Liver (tissue), 9 donors: Measurements from ENCODE around the gene KRTAP5-10. TPM values are rescaled to one million over a fixed set of nuclear protein-coding genes. Genes with fewer than 3 reads are reported as not detected.

Source experiments
- DNase-seq: peaks from one replicate; pipeline ENCODE4 v3.0.0-alpha.2; 2017; ENCODE audit warnings: low spot score
- H3K27ac ChIP-seq, 2 donors: one replicate each; pipeline ENCODE4 v1.7.0; 2013; ENCODE audit warnings: inconsistent platforms in 2 of 2, low read length in 2 of 2, control low read depth in 1 of 2, low read depth in 1 of 2, mild to moderate bottlenecking in 1 of 2
- H3K27me3 ChIP-seq, 4 donors: one replicate each; pipeline versions ENCODE4 v1.6.1 to v1.7.0; 2013; ENCODE audit warnings: low read length in 3 of 4, inconsistent platforms in 1 of 4, mild to moderate bottlenecking in 1 of 4, moderate library complexity in 1 of 4; ENCODE audit not compliant: control insufficient read depth in 4 of 4, insufficient read depth in 4 of 4
- H3K36me3 ChIP-seq, 4 donors: one replicate each; pipeline versions ENCODE4 v1.6.1 to v1.7.0; 2013; ENCODE audit warnings: low read length in 3 of 4, mild to moderate bottlenecking in 3 of 4, low read depth in 1 of 4, moderate library complexity in 1 of 4; ENCODE audit not compliant: control insufficient read depth in 4 of 4, insufficient read depth in 3 of 4
- H3K4me1 ChIP-seq, 4 donors: one replicate each; pipeline versions ENCODE4 v1.6.1 to v1.7.0; 2013; ENCODE audit warnings: low read length in 3 of 4, mild to moderate bottlenecking in 3 of 4, moderate library complexity in 1 of 4; ENCODE audit not compliant: control insufficient read depth in 4 of 4, insufficient read depth in 4 of 4
- H3K4me3 ChIP-seq, 3 donors: one replicate each; pipeline versions ENCODE4 v1.6.1 to v1.7.0; 2013; ENCODE audit warnings: low read length in 3 of 3, control low read depth in 1 of 3, low read depth in 1 of 3, mild to moderate bottlenecking in 1 of 3
- H3K9ac ChIP-seq, 2 donors: one replicate each; pipeline ENCODE4 v1.7.0; 2013; ENCODE audit warnings: low read length in 2 of 2, mild to moderate bottlenecking in 2 of 2, moderate library complexity in 2 of 2, control low read depth in 1 of 2, low read depth in 1 of 2
- H3K9me3 ChIP-seq, 4 donors: one replicate each; pipeline versions ENCODE4 v1.6.1 to v1.7.0; 2013; ENCODE audit warnings: low read length in 3 of 4; ENCODE audit not compliant: control insufficient read depth in 4 of 4
- ATF3 ChIP-seq: IDR thresholded peaks from 2 replicates; pipeline ENCODE4 v1.6.1; 2016; ENCODE audit warnings: antibody characterized with exemption
- CTCF ChIP-seq: fragments of 150-350 bp; IDR thresholded peaks from 2 replicates; pipeline ENCODE4 v1.5.1; 2017; ENCODE audit warnings: improper control_type of control experiment, low read depth, low read length; ENCODE audit not compliant: missing input control
- EGR1 ChIP-seq, 2 donors: IDR thresholded peaks; 2 replicates each; pipeline ENCODE4 v1.6.1; 2016 to 2018; ENCODE audit warnings: antibody characterized with exemption in 2 of 2, low read depth in 2 of 2
- FOXA1 ChIP-seq: IDR thresholded peaks from 2 replicates; pipeline ENCODE4 v1.6.1; 2016; ENCODE audit warnings: antibody characterized with exemption
- FOXA2 ChIP-seq: IDR thresholded peaks from 2 replicates; pipeline ENCODE4 v1.6.1; 2016; ENCODE audit warnings: antibody characterized with exemption
- GABPA ChIP-seq, 2 donors: IDR thresholded peaks in 1 of 2; conservative IDR thresholded peaks in 1 of 2; 2 replicates each; pipeline ENCODE4 v1.6.1; 2016; ENCODE audit warnings: antibody characterized with exemption in 2 of 2, mild to moderate bottlenecking in 1 of 2, moderate library complexity in 1 of 2
- HNF4A ChIP-seq, 2 donors: conservative IDR thresholded peaks; 2 replicates each; pipeline ENCODE4 v1.6.1; 2016; ENCODE audit warnings: antibody characterized with exemption in 2 of 2, mild to moderate bottlenecking in 2 of 2
- HNF4G ChIP-seq: IDR thresholded peaks from 2 replicates; pipeline ENCODE4 v1.6.1; 2016; ENCODE audit warnings: antibody characterized with exemption
- JUND ChIP-seq, 2 donors: IDR thresholded peaks; 2 replicates each; pipeline ENCODE4 v1.6.1; 2016; ENCODE audit warnings: antibody characterized with exemption in 2 of 2
- MAX ChIP-seq: IDR thresholded peaks from 2 replicates; pipeline ENCODE4 v1.6.1; 2016; ENCODE audit warnings: antibody characterized with exemption
- RAD21 ChIP-seq, 2 donors: IDR thresholded peaks; 2 replicates each; pipeline ENCODE4 v1.6.1; 2016; ENCODE audit warnings: antibody characterized with exemption in 2 of 2, mild to moderate bottlenecking in 2 of 2
- REST ChIP-seq: IDR thresholded peaks from 2 replicates; pipeline ENCODE4 v1.6.1; 2016; ENCODE audit warnings: antibody characterized with exemption, mild to moderate bottlenecking
- RXRA ChIP-seq, 2 donors: IDR thresholded peaks; 2 replicates each; pipeline ENCODE4 v1.6.1; 2017 to 2018; ENCODE audit warnings: antibody characterized with exemption in 2 of 2, mild to moderate bottlenecking in 1 of 2
- YY1 ChIP-seq: IDR thresholded peaks from 2 replicates; pipeline ENCODE4 v1.6.1; 2016; ENCODE audit warnings: antibody characterized with exemption, mild to moderate bottlenecking
- ZBTB33 ChIP-seq: IDR thresholded peaks from 2 replicates; pipeline ENCODE4 v1.6.1; 2016; ENCODE audit warnings: antibody characterized with exemption
- WGBS: extraction: QIAGEN DNeasy Blood & Tissue Kit; methylation state at CpG from one replicate; pipeline ENCODE4 v1.1.7; 2013; 5-methylcytosine and 5-hydroxymethylcytosine counted together
- polyA plus RNA-seq, 2 donors: library from polyadenylated mRNA; stranded (reverse) in 1 of 2; unstranded in 1 of 2; fragments of 200-250 nt in 1 of 2; fragments of >200 nt in 1 of 2; fragmentation: Nextera tagmentation in 1 of 2; extraction: Ambion mirVana in 1 of 2; gene quantifications; one replicate each; pipeline versions ENCODE4 v1.2.1 to v1.2.3, GENCODE V29; 2013 to 2015
- total RNA-seq, 2 donors: library from RNA; depleted of rRNA; stranded (reverse); fragments of >200 nt; gene quantifications; one replicate each; pipeline ENCODE4 v1.2.3, GENCODE V29; 2014
- donor health status: healthy.
- donor health status: healthy.
- donor health status: healthy.
- donor health status: healthy.
- donor health status: healthy.

KRTAP5-10 gene
- total and polyA plus RNA-seq, 4 donors, result 0.14 TPM; not detected in 3

- no peak for DNase-seq
- Histone ChIP-seq H3K27ac (no peak overlapping the region), H3K4me1 (peaks cover 0 to 2% (median 0%) of the 10 kb centered on the region in 4 donors), H3K36me3 (no peaks in the 10 kb centered on the region), H3K27me3 (no peaks in the 10 kb centered on the region), H3K9me3 (no peaks in the 10 kb centered on the region), H3K4me3 (no peak overlapping the region), H3K9ac (no peak overlapping the region)
- TF ChIP-seq ZBTB33 (no peak), RAD21 (IDR thresholded peaks at IDR 0.05) (no peak), YY1 (no peak), CTCF (no peak), ATF3 (no peak)
- WGBS, result 87% methylated on average over 10 of the region's 10 CpGs
Measured at GRCh38 chr11:71519546-71519945, 45.8 kb upstream of the KRTAP5-10 start.

GRCh38 chr11:71525188-71525937 lies 40.0 kb upstream of the KRTAP5-10 start:
- no peak for TF ChIP-seq GABPA (IDR thresholded peaks at IDR 0.05 in 1 of 2, conservative IDR thresholded peaks at IDR 0.05 in 1 of 2)
- TF ChIP-seq HNF4G, result no peak
- TF ChIP-seq MAX, result peak; percentile 53
- TF ChIP-seq HNF4A (conservative IDR thresholded peaks at IDR 0.05), result peak in 1 of 2 donors; percentile 10
- TF ChIP-seq EGR1 (IDR thresholded peaks at IDR 0.05; ENCODE audit: low read depth in 2 of 2), result no peak
- TF ChIP-seq RAD21 (IDR thresholded peaks at IDR 0.05), result no peak
- no peaks in the 10 kb centered on the region for H3K36me3 ChIP-seq
- H3K4me1 ChIP-seq, result peaks cover 14 to 16% (median 15%) of the 10 kb centered on the region in 4 donors
- peak overlapping the region; percentile 66 to 76 for H3K27ac ChIP-seq
- 64% methylated on average over 3 of the region's 3 CpGs for WGBS
- no peak for DNase-seq
- no peak overlapping the region for H3K9ac ChIP-seq
- H3K27me3 ChIP-seq, result no peaks in the 10 kb centered on the region
- H3K9me3 ChIP-seq, result no peaks in the 10 kb centered on the region
- H3K4me3 ChIP-seq, result no peak overlapping the region

- H3K27me3 ChIP-seq, result no peaks in the 10 kb centered on the region
- H3K36me3 ChIP-seq, result no peaks in the 10 kb centered on the region
- H3K27ac ChIP-seq, result peak overlapping the region; percentile 66 to 76
- DNase-seq, result no peak
- peaks cover 14 to 16% (median 15%) of the 10 kb centered on the region in 4 donors for H3K4me1 ChIP-seq
- no peak overlapping the region for H3K4me3 ChIP-seq
- no peak overlapping the region for H3K9ac ChIP-seq
- no peaks in the 10 kb centered on the region for H3K9me3 ChIP-seq
- WGBS, result 70% methylated on average over 2 of the region's 2 CpGs
- TF ChIP-seq FOXA1 (peak; percentile 62), HNF4A (conservative IDR thresholded peaks at IDR 0.05) (peak; percentile 97), RXRA (IDR thresholded peaks at IDR 0.05) (peak; percentile 73 to 84), JUND (IDR thresholded peaks at IDR 0.05) (peak; percentile 55 to 75), FOXA2 (peak; percentile 81), YY1 (peak; percentile 31), EGR1 (IDR thresholded peaks at IDR 0.05; ENCODE audit: low read depth in 2 of 2) (peak in 1 of 2 donors; percentile 50), REST (peak; percentile 36), MAX (peak; percentile 67), HNF4G (peak; percentile 94), RAD21 (IDR thresholded peaks at IDR 0.05) (no peak)
Measured at GRCh38 chr11:71525938-71526495, 39.3 kb upstream of the KRTAP5-10 start.
